ENCODE data around the gene NDUFB6.
"Not testable (repeated sequence)": the region's sequence is repeated elsewhere in the genome, so short reads cannot be mapped to it uniquely, and the experiment has no call there.

NDUFB6 gene

DNA sequence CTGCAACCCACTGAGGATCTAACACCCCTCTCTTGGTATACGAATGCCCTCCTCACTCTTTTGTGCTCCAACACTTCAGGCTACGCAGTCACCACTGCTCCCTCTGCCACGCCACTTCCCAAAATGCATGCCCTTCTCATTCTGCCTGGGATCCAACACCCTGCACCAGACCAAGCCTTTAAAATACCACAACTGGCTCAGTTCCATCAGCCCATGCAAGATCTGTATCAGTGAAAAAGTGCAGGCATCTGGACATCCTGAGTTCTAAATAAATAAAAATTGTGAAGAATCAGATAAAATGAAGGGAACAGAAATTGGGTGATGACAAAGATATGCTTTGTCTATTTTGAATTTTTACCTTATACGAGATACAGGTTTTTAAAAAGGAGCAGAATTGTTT, 2.7 kb downstream of the NDUFB6 start:
- DNase-seq, result no peak

- no peak for DNase-seq
Observed at GRCh38 chr9:32566770-32567169, 6.2 kb downstream of the NDUFB6 start.

GRCh38 chr9:32565967-32566366, 7.0 kb downstream of the NDUFB6 start:
- DNase-seq, result no peak

DNA sequence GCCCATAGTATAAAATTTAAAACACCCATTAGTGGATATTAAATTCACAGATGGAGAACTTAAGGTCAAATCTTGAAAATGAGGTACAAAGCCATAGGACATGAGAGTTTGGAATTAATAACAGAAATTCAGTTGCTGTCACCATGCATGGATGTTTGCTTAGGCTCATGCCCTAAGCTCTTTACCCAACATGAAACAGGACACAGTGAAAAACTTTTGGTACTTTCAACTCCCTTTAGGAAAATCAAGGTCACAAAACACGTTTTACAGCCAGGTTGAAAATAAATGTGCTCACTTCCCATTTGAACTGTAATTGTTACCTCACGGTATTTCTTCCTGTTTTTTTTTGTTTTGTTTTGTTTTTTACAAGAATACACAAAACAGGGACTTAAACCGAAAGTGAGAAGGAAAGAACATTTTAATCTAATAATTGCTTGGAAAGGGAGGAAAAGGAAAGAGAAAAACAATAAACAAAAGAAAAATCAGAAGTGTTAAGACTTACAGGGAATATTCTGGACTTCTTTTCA, 14.5 kb downstream of the NDUFB6 start:
- no peak for DNase-seq

DNA sequence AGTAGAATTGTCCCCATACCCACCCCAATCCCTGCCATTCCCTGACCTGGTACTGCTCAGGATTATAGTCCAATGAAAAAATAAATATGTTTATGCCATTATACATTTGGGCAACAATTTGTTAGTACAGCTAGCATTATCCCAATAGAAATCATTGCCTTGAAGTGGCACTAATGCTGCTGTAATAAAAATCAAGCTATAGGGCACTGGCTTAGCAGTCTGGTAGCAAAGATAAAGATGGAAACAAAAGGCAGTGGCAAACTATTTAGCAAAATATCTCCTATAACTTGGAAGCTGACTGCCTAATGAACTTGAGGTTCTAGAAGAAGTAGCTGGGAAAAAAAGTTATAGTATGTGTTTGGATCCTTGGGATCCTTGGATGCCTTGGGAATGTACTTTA, 18.4 kb downstream of the NDUFB6 start:
- no peak for DNase-seq

GRCh38 chr9:32554107-32554506, 18.9 kb downstream of the NDUFB6 start:
- DNase-seq, result no peak

GRCh38 chr9:32552172-32552872, 20.6 kb downstream of the NDUFB6 start, which contains the start of the genes SMIM27 and TOPORS:
TSS of gene SMIM27 (plus strand) at chr9:32552327. CDS start at chr9:32552435, 108 bp downstream.
TSS of gene TOPORS (minus strand) at chr9:32552586. CDS start at chr9:32552436, 150 bp downstream.
- peak; percentile 95 for DNase-seq

DNA sequence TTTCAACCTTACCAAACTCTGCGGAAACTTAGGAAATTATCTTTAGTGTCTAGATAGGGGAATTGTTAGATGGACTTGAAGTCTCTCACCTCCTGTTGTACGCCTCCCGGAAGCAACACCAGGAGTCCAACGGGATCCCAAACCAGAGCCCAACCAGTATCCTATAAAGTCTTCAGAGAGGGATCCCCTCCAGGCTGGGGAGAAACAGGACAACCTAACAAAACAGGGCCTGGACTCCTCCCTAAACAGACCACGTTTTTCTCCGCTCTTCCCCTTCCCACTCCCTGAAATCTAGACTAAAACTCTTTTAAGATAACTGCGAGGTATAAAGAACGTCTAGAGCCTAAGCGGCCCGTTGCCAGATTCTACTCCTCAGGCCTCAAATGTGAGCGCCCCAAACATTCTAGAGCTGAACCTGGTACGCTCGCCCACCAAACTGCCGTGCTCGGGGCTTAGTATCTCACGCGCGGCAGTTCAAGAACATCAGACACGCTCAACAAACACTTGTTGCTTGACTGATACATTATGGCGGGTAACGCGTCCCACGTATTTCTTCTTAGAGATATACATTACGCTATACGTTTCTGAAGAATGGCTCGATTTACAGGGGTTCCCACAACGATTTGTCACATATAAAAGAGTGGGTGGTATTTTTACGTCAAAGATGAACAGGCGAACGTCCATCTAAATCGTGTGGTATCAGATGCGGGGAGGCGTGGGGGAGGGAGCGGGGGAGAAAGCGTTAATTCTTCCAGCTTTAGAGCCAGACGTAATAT, 21.5 kb downstream of the NDUFB6 start:
- DNase-seq, result peak; percentile 63

- DNase-seq, result peak; percentile 98
Observed at GRCh38 chr9:32550562-32551275, 22.2 kb downstream of the NDUFB6 start.

GRCh38 chr9:32550150-32550561, 22.8 kb downstream of the NDUFB6 start:
- no peak for DNase-seq

GRCh38 chr9:32548213-32548612, 24.7 kb downstream of the NDUFB6 start:
- not testable (repeated sequence) for DNase-seq

- DNase-seq, result no peak
Observed at GRCh38 chr9:32545884-32546283, 27.1 kb downstream of the NDUFB6 start.

DNA sequence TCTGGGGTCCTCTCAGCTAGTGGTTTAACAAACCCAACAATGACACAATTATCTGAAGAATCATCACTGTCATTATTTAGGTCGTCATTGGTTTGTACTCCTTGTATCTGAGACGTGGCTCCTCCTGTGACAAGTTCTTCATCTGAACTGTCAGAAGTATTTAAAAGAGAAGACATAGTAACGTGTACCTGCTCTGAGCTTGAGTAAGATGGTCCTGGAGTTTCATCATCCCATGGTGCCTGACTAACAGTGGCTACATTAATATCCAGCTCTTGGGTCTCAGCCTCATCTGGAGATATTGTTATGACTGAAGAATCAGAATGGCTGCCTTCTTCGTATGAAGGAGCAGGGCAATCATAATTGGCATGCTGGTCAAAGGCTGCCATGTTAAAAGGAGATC, 29.9 kb downstream of the NDUFB6 start:
- DNase-seq, result no peak

GRCh38 chr9:32533816-32534215, 39.1 kb downstream of the NDUFB6 start:
- DNase-seq, result no peak

DNA sequence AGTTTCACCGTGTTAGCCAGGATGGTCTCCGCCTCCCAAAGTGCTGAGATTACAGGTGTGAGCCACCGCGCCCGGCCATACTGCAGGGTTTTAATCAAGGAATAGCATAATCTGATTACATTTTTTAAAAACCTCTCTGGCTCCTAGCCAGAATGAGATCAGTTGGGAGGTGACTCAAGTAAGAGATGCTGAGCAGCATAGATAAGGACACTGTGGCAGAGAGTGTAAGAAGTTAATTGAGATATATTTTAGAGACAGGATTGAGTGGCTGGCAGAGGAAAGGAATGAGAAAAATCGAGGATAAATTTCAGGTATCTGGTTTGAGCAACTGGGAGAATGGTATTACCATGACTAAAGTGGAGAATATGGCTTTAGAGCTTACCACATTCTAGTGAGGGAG, 39.6 kb downstream of the NDUFB6 start:
- DNase-seq, result no peak

GRCh38 chr9:32526707-32527048, 46.3 kb downstream of the NDUFB6 start:
- DNase-seq, result no peak

DNA sequence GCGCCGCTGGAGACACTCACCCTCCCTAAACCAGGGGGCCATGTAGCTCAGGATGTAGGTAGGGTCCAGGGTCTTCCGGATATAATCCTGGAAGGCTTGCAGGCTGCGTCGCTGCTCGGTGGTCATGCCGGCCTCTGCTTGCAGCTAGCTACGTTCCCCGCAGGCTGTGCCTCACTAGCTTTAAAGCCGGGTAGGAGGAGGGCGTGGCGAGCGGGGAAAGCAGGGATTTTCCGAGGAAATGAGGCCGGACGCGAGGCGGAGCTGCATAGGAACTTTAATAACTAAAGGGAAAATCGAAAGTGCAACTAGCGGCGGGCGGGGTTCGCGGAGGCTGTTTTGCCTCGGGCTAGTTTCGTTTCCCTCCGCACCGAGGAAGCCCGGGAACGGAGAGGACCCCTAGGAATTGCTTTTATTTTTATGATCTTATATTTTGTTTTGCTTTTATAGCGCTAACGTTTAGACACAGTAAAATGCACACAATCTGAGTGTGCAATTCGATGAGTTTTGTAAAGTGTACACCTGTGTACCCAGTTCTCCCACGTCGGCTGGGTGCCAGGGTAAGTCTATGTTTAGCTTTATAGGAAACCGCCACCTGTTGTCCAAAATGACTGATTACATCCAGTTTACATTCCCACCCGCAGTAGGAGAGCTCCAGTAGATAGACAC, 46.8 kb downstream of the NDUFB6 start, which contains the start of gene RIGI:
TSS of gene RIGI (minus strand) at position 156 of the 666 bp plus-strand sequence. CDS start at position 126, 30 bp downstream.
- peak; percentile 94 for DNase-seq

DNA sequence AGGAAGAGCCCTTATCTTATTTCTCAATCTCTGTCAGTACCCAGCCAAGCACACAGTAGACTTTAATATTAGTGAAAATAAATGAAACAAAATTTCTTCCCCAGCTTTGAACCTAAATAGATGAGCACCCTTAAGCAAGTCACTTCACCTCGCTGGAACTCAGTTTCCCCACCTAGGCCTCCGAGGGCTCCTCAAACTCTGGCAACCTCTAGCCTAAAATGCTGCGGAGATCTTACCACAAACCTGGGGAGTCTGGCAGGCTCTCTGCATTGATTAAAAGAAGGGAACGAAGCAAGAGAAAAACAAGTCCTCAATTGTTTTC, 47.3 kb downstream of the NDUFB6 start:
- DNase-seq, result no peak

GRCh38 chr9:32524892-32525708, 47.9 kb downstream of the NDUFB6 start:
- DNase-seq, result no peak

DNA sequence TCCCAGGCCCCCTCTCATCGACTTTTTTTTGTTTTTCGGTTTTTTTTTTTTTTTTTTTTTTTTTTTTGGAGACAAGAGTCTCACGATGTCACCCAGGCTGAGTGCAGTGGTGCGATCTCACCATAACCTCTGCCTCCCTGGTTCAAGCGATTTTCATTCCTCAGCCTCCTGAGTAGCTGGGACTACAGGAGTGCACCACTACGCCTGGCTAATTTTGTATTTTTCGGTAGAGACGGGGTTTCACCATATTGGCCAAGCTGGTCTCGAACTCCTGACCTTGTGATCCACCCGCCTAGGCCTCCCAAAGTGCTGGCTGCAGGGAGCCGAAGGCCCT, 48.4 kb downstream of the NDUFB6 start:
- DNase-seq, result not testable (repeated sequence)

DNA sequence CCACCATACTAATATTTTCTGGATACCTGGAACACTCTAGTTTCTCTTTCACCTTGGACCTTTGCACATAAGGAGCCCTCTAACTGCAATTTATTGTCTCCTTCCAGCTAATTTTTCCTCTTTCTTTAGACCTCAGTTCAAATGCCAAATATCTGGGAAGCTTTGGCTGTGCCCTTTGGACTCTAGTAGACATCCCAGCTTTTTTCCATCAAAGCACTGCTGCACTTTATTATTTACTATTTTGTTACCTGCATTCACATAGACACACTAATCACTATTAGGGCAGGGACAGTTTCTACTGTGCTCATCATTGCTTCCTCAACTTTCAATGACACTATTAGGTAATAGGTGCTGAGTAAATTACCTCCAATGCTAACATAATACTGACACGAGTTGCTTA, 49.0 kb downstream of the NDUFB6 start:
- DNase-seq, result no peak

GRCh38 chr9:32518276-32518675, 54.7 kb downstream of the NDUFB6 start:
- DNase-seq, result no peak

Data from left hindlimb (tissue), 1 donor.